Activated T-cell treated with anti-CD3 and anti-CD28 coated beads for 1 hour (primary cell): ENCODE measurements around the gene PTOV1.

Source experiments
- DNase-seq: peaks from one replicate; pipeline ENCODE4 v3.0.0-alpha.2; 2020; ENCODE audit warnings: low read depth

PTOV1 gene

DNA sequence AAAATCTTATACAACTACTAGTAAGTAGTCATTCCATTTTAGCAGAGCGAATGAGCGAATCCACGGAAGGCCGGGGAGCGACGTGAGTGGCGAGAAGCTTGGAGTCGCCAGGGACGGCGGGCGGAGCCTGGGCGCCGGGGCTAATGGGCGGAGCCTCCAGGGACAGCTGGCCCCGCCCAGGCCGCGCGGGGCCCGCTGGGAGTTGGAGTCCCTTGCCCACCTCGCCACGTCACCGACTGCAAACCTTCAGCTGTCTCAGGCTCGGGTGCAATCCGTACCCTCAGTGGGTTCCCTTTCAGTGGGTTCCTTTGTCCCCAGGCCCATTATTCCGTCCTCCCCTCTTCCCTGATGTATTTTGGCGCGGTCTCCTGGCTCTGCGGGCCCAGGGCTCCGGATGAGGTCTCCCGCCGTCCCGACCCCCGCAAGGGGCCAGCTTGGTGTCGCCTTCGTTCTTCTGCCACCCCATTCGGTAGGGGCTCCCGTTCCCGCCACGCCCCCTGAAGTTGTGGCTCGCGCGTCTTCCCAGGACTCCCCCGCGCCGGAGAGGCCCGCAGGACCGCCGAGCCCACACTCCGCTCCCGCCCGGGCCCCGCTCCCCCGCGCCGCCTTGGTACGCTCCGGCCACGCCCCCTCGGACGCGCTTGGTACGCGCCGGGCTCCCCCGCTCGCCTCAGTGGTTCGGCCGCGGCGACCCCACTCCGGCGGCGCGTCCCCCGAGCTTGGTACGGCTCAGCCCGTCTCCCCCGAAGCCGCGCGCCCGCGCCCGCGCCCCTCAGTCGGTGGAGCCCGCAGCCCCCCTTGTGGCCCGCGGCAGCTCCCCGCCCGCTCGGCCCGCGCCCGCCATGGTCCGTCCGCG lies at the start of gene PTOV1:
Gene PTOV1 (plus strand): TSS at position 673 of the 856 bp plus-strand sequence.
- DNase-seq, result peak; percentile 83

DNA sequence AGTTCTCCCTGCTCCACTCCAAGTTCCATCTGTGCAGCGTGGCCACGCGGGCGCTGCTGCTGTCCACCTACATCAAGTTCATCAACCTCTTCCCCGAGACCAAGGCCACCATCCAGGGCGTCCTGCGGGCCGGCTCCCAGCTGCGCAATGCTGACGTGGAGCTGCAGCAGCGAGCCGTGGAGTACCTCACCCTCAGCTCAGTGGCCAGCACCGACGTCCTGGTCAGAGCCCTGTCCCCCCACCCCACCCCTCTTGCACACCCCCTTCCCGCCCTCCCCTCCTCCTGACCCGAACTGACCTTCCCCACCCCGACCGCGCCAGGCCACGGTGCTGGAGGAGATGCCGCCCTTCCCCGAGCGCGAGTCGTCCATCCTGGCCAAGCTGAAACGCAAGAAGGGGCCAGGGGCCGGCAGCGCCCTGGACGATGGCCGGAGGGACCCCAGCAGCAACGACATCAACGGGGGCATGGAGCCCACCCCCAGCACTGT lies 49.5 kb upstream of the PTOV1 start:
- no peak for DNase-seq

DNA sequence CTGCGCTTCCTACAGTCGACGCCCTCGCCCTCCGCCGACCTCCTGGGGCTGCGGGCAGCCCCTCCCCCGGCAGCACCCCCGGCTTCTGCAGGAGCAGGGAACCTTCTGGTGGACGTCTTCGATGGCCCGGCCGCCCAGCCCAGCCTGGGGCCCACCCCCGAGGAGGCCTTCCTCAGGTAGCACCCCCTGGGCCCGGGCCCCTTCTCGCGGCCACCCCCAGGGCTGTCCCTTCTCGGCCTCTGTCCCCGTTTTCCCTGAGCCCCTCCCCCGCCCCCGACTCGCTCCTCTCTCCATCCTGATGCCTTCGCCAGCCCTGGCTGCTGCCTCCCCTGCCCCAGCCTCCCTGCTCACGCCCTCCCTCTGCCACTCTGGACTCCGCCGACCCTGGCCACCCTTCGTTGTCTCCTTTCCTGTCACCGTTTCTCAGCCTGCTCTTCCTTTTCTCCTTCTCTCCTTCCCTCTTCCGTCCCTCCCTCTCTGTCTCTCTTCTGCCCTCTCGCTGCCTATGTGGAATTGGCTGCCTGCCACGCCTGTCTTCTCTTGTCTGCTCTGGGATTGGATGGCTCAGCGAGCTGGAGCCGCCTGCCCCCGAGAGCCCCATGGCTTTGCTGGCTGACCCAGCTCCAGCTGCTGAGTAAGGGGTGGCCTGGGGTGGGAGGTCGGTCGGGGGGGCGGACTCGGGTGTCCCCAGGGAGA lies 48.8 kb upstream of the PTOV1 start:
- no peak for DNase-seq

DNA sequence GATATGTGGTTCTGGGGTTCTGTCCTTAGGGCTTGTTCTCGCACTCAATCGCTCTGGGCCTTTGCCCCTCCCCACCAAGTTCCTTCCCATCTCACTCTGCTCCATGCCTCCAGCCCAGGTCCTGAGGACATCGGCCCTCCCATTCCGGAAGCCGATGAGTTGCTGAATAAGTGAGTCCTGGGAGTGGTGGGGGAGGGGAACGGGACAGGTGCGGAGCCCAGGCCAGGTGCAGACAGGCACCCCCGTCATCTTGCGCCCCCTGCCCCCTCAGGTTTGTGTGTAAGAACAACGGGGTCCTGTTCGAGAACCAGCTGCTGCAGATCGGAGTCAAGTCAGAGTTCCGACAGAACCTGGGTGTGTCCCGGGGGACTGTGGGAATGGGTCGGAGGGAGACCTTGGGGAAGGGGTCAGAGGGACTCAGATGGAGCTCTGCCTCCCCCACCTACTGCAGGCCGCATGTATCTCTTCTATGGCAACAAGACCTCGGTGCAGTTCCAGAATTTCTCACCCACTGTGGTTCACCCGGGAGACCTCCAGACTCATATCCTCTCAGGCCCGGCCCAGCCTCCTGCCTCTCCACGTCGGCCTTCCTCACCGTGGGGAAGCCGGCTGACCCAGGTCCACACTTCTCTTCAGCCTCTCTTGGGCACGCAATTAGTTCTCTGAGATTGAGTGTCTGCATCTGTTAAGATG lies 48.0 kb upstream of the PTOV1 start:
- no peak for DNase-seq

DNA sequence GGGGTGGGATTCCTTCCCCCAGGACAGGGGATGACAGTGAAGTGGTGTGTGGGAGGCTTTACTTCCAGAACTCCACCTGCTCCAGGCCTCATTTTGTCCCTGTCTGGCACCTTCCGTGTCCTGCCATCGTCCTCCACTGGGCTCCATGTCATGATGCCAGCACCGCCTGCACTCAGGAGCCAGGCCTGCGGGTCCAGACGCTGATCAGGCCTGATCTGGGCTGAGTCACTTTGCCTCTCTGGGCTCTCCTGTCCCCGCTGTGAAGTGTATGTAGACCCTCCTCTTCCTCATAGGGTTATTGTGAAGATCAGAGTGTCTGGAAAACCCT lies 47.5 kb upstream of the PTOV1 start:
- no peak for DNase-seq

DNA sequence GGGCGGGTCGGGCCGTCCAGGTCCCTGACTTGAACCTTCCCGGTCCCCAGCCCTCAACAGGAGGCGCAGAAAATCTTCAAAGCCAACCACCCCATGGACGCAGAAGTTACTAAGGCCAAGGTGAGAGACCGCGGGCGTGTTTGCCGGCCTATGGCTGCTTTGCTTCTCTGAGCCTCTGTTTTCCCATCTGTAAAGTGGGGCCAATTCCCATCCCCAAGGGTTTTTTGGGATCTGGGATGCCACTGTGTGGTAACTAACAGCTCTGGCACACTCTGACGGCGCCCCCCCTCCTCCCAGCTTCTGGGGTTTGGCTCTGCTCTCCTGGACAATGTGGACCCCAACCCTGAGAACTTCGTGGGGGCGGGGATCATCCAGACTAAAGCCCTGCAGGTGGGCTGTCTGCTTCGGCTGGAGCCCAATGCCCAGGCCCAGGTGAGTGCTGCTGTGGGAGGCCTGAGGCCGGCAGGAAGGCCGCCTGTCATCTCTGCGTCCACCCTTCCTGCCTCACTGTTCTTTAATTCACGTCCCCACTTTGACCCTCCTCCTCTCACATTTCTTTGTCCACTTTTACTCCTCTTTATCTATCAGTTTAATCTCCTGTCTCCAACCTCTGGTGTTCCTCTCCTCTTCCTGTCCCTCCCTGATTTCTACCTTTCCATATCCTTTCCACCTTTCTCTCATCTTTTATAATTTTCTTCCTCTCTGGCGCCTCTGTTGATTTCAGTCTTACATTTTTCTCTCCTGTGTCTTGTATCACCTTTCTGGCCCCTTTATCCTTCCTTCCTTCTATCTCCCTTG lies 44.9 kb upstream of the PTOV1 start:
- DNase-seq, result no peak

DNA sequence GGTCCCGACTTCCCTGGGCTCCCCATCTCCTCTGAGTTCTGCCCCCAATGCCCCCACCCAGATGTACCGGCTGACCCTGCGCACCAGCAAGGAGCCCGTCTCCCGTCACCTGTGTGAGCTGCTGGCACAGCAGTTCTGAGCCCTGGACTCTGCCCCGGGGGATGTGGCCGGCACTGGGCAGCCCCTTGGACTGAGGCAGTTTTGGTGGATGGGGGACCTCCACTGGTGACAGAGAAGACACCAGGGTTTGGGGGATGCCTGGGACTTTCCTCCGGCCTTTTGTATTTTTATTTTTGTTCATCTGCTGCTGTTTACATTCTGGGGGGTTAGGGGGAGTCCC lies 44.4 kb upstream of the PTOV1 start:
- no peak for DNase-seq

DNA sequence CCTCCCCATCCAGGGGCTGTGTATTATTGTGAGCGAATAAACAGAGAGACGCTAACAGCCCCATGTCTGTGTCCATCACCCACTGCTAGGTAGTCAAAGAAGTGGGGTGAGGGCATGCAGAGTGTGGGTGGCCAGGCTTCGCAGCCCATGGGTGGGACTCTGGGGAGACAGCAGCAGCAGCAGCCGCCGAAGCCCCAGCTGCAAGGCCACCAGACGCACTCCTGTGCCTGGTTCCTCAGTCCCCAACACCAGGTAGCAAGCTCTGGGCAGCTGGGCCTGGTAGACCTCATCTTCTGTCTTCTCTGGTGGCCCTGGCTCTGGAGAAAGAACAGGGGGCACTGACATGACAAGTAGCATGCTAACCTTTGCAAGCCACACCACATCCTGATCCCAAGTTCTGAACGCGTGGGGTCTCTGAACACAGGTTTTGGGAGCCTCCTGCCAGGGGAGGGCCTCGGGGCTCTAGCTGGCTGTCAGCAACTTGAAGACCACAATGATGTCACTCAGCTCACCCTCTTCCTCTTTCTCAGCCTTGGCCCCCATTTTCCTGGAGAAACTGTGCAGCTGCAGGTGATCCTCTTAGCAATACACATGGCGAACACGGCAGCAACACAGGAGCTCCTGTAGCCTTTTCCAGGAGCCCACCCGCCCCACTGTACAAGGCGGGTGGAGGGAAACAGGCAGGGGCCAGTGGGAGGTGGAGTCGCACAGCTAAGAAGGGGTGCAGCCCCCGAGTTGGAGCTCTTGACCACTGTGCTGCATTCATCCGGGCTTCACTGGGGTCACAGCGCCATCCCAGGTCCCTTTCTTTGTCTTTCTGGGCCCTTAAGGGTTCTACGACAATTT lies 43.7 kb upstream of the PTOV1 start:
- no peak for DNase-seq

DNA sequence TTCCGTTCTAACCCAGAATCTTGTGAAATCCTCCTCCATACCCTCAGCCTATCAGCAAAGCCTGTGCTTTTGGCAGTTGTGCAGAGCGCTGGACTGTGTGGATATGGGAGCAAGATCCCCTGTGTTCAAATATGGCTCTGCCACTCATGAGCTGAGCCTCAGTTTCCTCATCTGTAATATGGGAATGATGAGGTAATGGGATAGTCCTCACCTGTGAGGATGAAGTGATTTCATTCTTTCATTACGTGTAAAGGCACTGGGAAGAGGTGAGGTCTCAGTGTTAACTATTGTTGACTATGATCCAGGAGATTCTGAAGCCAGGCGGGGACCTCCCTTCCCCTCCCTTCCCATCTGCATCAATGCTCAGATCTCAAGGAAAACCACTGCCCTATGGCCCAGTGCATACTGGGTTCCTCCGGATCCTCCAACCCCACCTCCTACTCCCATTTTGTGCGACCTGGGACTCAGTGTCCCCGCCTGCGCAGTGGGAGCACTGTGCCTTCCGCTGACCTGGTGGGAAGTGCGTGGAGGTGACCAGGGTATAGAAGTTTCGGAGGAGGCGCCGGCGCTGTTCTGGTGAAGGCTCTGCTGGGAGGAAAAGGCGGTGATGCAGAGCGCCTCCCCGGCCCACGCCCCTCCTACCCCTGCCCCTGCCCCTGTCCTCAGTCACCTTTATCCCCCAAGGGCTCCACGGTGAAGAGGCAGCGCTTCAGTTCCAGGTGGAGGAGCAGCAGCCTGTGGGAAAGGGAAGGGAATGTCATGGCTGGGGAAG lies 42.9 kb upstream of the PTOV1 start:
- no peak for DNase-seq

DNA sequence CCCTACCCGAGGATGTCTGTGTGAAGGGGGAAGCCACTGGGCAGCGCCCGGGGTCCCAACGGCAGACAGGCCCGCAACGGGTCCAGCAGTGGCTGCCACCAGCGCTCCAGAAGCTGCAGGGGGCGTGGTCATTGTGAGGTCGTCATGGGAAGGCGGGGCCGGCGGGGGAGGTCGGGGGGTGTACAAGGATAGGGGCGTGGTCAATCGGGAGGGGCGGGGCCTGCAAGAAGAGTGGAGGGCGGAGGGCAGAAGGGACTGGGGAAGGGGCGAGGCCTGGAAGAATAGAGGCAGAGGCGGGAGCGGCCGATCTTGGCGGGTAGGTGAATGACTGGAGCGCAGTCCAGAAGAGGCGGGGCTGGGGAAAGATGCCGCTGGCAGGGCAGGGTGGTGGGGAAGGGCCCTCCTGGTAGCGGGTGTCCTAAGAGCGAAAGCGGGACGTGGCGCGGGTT lies 42.2 kb upstream of the PTOV1 start:
- peak; percentile 89 for DNase-seq

DNA sequence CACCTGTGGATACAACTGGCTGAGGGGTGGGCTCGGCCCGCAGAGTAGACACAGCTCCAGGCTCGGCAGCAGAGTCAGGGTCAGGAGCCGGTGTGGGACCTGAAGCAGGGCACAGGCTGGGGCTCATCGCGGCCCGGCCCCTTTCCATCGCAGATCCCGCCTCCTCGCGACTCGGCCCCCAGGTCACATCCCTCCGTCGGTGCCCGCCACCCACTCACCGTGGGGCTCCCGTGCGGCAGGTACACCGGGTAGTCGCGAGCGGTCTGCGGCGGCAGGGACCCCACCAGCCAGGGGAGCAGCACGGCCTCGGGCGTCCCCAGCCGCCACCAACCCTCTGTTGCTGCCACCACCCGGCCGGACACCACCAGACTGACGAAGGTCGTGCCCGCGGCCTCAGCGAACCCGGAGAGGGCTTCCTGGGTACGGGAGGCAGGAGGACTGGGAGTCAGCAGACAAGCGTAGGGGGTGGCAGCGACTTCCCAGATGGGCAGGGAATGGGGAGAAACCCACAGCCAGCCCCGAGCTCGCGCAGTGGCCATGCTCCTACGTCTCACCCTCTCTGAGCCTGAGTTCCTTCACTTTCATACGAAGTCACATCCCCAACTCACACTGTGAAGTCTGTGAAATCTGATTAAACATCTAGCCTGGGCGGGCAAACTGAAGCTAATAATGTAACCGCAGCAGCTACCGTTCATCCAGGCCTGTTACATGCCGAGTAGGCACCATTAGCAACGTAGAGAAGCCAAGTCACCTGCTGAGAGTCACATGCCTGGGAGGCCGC lies 41.6 kb upstream of the PTOV1 start:
- DNase-seq, result peak; percentile 41

DNA sequence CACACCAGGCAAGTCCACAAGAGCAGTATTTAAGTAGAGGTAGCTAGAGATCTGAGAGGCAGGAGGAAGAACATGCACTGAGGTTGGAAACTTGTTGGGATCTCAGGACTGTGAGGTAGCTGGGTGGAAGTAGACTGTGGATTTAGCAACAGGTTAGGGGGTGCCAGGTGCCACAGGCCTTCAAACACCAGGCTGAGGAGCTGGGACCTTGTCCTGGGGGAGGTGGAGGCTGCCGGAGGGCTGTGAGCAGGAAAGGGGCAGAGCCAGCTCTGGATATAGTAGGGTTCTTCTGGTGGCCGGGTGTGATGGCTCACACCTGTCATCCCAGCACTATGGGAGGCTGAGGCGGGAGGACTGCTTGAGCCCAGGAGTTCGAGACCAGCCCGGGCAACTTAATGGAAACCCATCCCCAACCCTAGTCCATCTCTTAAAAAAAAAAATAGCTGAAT lies 41.0 kb upstream of the PTOV1 start:
- DNase-seq, result no peak

DNA sequence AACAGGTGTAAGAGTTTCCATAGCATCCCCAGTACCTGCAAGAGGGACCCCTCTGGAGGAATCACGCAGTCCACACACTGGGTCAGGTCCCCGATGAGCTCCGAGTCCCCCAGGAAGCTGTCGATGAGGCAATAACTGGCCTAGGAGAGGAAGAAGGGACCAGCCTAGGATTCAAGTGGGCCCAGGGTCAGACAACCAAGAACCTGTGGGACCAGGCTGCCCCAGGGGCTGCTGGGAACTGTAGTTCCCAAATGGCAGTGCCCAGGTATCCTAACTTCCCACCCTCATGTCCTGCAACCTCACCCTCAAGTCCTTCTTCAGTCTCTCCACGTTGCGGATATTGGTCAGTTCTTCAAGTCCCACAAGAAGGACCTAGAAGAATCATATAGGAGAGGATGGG lies 39.6 kb upstream of the PTOV1 start:
- no peak for DNase-seq

DNA sequence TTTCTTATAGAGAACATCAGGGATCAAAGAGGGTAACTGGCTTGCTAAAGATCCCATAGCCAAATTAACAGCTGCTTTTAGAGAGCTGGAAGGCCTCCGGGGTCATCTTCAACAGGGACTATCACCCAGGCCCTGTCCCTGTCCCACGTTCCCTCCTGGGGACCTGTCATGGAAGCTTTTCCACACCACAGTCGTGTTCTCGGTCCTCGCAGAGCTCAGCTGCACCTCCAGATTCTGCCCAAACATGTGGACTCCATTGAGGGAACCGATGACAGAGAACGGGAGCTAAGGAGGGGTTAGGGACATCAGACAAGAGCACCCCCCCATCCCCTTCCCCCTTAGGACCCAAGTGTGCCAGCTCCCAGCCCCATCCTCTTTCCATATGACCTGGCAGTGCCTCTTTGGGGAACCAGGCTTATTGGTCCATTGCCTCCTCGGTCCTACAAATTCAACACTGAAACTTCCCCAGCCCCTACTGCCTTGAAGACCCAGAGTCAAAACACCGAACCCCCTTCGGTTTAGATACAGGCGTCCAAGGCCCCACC lies 38.4 kb upstream of the PTOV1 start:
- DNase-seq, result no peak

DNA sequence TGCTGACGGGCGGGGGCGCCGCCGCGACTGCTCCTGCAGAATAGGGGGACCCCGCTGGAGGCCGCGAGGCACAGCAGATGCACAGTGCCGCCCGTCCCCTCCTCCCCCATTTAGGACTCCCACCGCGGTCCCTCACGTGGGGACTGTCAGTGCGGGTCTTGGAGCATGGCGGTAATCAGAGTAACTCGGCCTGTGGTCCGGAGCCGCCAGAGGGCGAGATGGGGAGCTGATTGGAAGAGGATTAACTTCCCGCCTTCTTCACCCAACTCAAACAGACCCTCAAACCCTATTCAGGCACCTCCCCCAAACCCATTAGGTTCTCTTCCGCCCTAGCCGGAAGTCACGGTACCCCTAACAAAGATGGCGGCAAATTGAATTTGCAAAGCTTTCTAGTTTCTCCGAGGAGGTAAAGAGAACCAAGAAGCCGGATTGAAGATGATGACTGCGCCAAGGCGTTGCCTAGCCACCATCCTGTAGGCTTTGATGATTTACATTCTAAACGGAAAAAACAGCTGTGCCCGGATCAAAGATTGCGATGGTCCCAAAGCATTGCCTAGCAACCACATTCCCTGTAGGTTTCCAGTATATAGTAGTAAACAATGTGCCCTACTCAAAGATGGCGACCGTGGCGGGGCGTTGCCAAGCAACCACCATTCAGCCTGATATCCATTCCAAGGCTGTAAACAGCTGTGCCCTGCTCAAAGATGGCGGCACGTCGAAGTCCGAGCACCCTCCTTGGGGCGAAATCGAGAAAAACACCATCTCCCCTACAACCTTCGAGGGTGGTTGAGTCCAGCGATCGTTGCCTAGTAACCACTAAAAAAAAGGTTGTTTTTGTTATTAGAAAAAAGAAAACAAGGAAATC lies 37.7 kb upstream of the PTOV1 start, which contains the start of gene FUZ:
Gene FUZ (minus strand): TSS at position 296 of the 865 bp plus-strand sequence. CDS start 186 bp downstream, at position 110.
- peak; percentile 83 for DNase-seq

DNA sequence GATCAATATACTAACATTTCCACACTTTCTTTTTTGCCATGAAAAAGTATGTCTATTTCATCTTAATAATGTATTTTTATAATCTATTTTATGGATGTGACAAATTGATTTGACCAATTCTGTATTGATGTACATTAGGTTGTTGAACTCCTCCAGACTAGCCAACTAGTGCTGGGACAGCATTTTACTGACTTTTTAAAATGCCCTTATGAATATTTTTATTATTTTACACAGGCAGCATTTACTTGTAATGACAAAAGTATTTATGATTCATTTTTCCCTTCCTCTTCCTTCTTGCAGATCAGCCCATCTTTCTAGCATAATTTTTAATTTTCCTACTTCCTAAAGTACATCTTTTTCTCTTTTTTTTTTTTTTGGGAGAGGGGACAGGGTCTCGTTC lies 36.9 kb upstream of the PTOV1 start:
- no peak for DNase-seq

DNA sequence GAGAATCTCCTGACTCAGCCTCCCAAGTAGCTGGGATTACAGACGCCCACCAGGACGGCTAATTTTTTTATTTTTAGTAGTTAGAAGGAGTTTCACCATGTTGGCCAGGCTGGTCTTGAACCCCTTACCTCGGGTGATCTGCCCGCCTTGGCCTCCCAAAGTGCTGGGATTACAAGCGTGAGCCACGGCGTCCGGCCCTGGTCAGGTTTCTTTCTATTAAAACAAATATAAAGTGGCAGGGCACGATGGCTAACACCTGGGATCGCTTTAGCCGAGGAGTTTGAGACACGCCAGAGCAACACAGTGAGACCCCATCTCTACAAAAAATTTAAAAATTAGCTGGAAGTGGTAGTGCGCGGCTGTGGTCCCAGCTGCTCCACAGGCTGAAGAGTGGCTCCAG lies 34.4 kb upstream of the PTOV1 start:
- no peak for DNase-seq
